Stomach (tissue), 4 donors: ENCODE results near the gene ZC2HC1B.

Experiments
- CTCF ChIP-seq, 7 experiments: fragments of 450-650 bp in 4 of 7; fragments of 200-600 bp in 3 of 7; sonication (generic) in 3 of 7; IDR thresholded peaks; one replicate each; pipeline ENCODE4 v1.5.1; 2016 to 2019; ENCODE audit warnings: antibody characterized with exemption in 7 of 7, control low read depth in 2 of 7, mild to moderate bottlenecking in 1 of 7
- EP300 ChIP-seq: sonication (generic); formaldehyde crosslinking; IDR thresholded peaks from one replicate; pipeline ENCODE4 v1.6.1; 2017; ENCODE audit warnings: antibody characterized with exemption
- POLR2A ChIP-seq, 4 donors: fragments of 450-650 bp; IDR thresholded peaks; one replicate each; pipeline ENCODE4 v1.6.1; 2016; ENCODE audit warnings: antibody characterized with exemption in 4 of 4, control low read depth in 2 of 4, mild to moderate bottlenecking in 1 of 4, moderate library complexity in 1 of 4
- POLR2AphosphoS5 ChIP-seq, 3 donors: sonication (generic); formaldehyde crosslinking; IDR thresholded peaks; one replicate each; pipeline ENCODE4 v1.6.1; 2016; ENCODE audit warnings: antibody characterized with exemption in 3 of 3

- TF ChIP-seq CTCF (IDR thresholded peaks at IDR 0.05) = peak in 5 of 7 experiments; percentile 51 to 76 (median 72)
- no peak for TF ChIP-seq POLR2A (IDR thresholded peaks at IDR 0.05)
- TF ChIP-seq EP300 = no peak
- peak in 1 of 3 donors; percentile 10 for TF ChIP-seq POLR2AphosphoS5 (IDR thresholded peaks at IDR 0.05)
Measured at GRCh38 chr6:143940011-143940597, 75.8 kb downstream of the ZC2HC1B start.
